HepG2 (cell line): Measurements from ENCODE around the gene RUNDC1. TPM values are rescaled to one million over a fixed set of nuclear protein-coding genes. Genes with fewer than 3 reads are reported as not detected.

ENCODE experiments used
- ATAC-seq: fragments of 200-7000 bp; cut with Tn5 transposase; 3 replicates; pipeline ENCODE4 v1.9.1; 2020; ENCODE audit warnings: mild to moderate bottlenecking, moderate library complexity
- BruUV-seq: library from RNA; stranded (reverse); fragments of 400-500 nt; replicated peaks from 2 replicates; lab custom pipeline; 2021; lab: Mats Ljungman, UMichigan
- CTCF ChIA-PET: fragments of 300-600 bp; formaldehyde crosslinking; extraction: SDS; loops from one replicate; lab custom pipeline; 2021; ENCODE audit warnings: low total read pairs, inconsistent platforms, low intra/inter-chr PET ratio; lab: Yijun Ruan, JAX
- POLR2A ChIA-PET: fragments of 350-600 bp; sonication (Branson Sonifier 250); formaldehyde crosslinking; loops from one replicate; lab custom pipeline; 2020; ENCODE audit warnings: antibody characterized with exemption, inconsistent platforms; lab: Yijun Ruan, JAX
- DNase-seq: peaks from one replicate; pipeline ENCODE4 v3.0.0-alpha.2; 2015; ENCODE audit warnings: low spot score
- FAIRE-seq: peaks from 3 replicates; lab custom pipeline; 2011; peaks lifted over from hg19 to GRCh38; lab: Jason Lieb, UNC
- H2AFZ ChIP-seq: one replicate; pipeline ENCODE4 v1.6.1; 2011; ENCODE audit warnings: low read length, inconsistent platforms
- H3K27ac ChIP-seq: fragments of 300-600 bp; 3 replicates; pipeline ENCODE4 v1.8.0; 2011; ENCODE audit warnings: mixed run types, mild to moderate bottlenecking, mixed read lengths, low read length, inconsistent platforms; ENCODE audit not compliant: insufficient read depth; ENCODE audit errors: extremely low read length
- H3K27me3 ChIP-seq, 2 experiments: fragments of 200-600 bp in 1 of 2; 2 replicates in 1 of 2; 3 replicates in 1 of 2; pipeline versions ENCODE4 v1.6.0 to v1.8.0; 2011; ENCODE audit warnings: low read length in 2 of 2, mild to moderate bottlenecking in 2 of 2, moderate library complexity in 2 of 2, inconsistent platforms in 1 of 2; ENCODE audit not compliant: insufficient read depth in 2 of 2, control insufficient read depth in 1 of 2
- H3K36me3 ChIP-seq, 2 experiments: fragments of 200-600 bp in 1 of 2; replicated peaks in 1 of 2; 2 replicates in 1 of 2; 3 replicates in 1 of 2; pipeline versions ENCODE4 v1.5.1 to v1.8.0; 2011; ENCODE audit warnings: low read length in 2 of 2, inconsistent platforms in 1 of 2; ENCODE audit not compliant: insufficient read depth in 2 of 2, control insufficient read depth in 1 of 2
- H3K4me1 ChIP-seq: 2 replicates; pipeline ENCODE4 v1.5.1; 2012; ENCODE audit warnings: low read length, inconsistent platforms; ENCODE audit not compliant: insufficient read depth
- H3K4me2 ChIP-seq: 2 replicates; pipeline ENCODE4 v1.6.0; 2011; ENCODE audit warnings: low read depth, low read length, inconsistent platforms
- H3K4me3 ChIP-seq, 3 experiments: fragments of 200-600 bp in 1 of 3; sonication (generic), shearing (Covaris generic) in 1 of 3; replicated peaks in 1 of 3; 2 replicates each; pipeline ENCODE4 v1.5.1; 2011 to 2016; ENCODE audit warnings: low read length in 3 of 3, inconsistent platforms in 2 of 3, low read depth in 2 of 3, mild to moderate bottlenecking in 2 of 3, control low read depth in 1 of 3, mixed read lengths in 1 of 3; ENCODE audit not compliant: insufficient read depth in 1 of 3
- H3K79me2 ChIP-seq: one replicate; pipeline ENCODE4 v1.6.1; 2011; ENCODE audit warnings: low read length, inconsistent platforms; ENCODE audit not compliant: insufficient read depth
- H3K9ac ChIP-seq: 2 replicates; pipeline ENCODE4 v1.6.0; 2011; ENCODE audit warnings: mild to moderate bottlenecking, low read depth, low read length, inconsistent platforms; ENCODE audit not compliant: insufficient read depth
- H3K9me3 ChIP-seq: 2 replicates; pipeline ENCODE4 v1.5.1; 2012; ENCODE audit warnings: mild to moderate bottlenecking, low read length
- H4K20me1 ChIP-seq: 2 replicates; pipeline ENCODE4 v1.6.0; 2011; ENCODE audit warnings: inconsistent platforms, mild to moderate bottlenecking, low read length, moderate library complexity; ENCODE audit not compliant: insufficient read depth
- AKAP8 ChIP-seq: sonication (generic); formaldehyde crosslinking; IDR thresholded peaks from 2 replicates; pipeline ENCODE4 v1.5.1; 2020; ENCODE audit warnings: mild to moderate bottlenecking, missing genetic modification reagents
- ARNT ChIP-seq: fragments of 450-650 bp; IDR thresholded peaks from 2 replicates; pipeline ENCODE4 v1.6.1; 2017
- CBX5 ChIP-seq: sonication (generic); formaldehyde crosslinking; IDR thresholded peaks from 2 replicates; pipeline ENCODE4 v1.4.0; 2020; ENCODE audit warnings: missing genetic modification reagents, borderline replicate concordance
- DMAP1 ChIP-seq: IDR thresholded peaks from 2 replicates; pipeline ENCODE4 v1.6.1; 2016
- ELF1 ChIP-seq: sonication (generic); formaldehyde crosslinking; IDR thresholded peaks from 2 replicates; pipeline ENCODE4 v1.4.0; 2020; ENCODE audit warnings: missing genetic modification reagents
- GPBP1L1 ChIP-seq: sonication (generic); formaldehyde crosslinking; IDR thresholded peaks from 2 replicates; pipeline ENCODE4 v1.5.0; 2020; ENCODE audit warnings: mild to moderate bottlenecking, missing genetic modification reagents
- GTF2F1 ChIP-seq: fragments of 150-350 bp; IDR thresholded peaks from 2 replicates; pipeline ENCODE4 v1.6.1; 2014; ENCODE audit warnings: low read length
- HNRNPL ChIP-seq: fragments of 200-400 bp; formaldehyde crosslinking; IDR thresholded peaks from 2 replicates; pipeline ENCODE4 v1.6.1; 2017; ENCODE audit warnings: mild to moderate bottlenecking, low read depth, low read length
- MAFG ChIP-seq: sonication (generic); formaldehyde crosslinking; IDR thresholded peaks from 2 replicates; pipeline ENCODE4 v1.5.1; 2020; ENCODE audit warnings: mild to moderate bottlenecking, missing genetic modification reagents
- PAX8 ChIP-seq: sonication (generic); formaldehyde crosslinking; IDR thresholded peaks from 2 replicates; pipeline ENCODE4 v1.8.0; 2022; ENCODE audit warnings: mild to moderate bottlenecking, missing genetic modification reagents, borderline replicate concordance
- POLR2G ChIP-seq: fragments of 200-400 bp; formaldehyde crosslinking; IDR thresholded peaks from 2 replicates; pipeline ENCODE4 v1.6.1; 2018; ENCODE audit warnings: mild to moderate bottlenecking, low read depth, low read length, moderate library complexity
- PPARG ChIP-seq: conservative IDR thresholded peaks from 2 replicates; pipeline ENCODE4 v1.6.1; 2016; ENCODE audit warnings: missing biosample characterization, missing genetic modification reagents
- RAD51 ChIP-seq: fragments of 450-650 bp; IDR thresholded peaks from 2 replicates; pipeline ENCODE4 v1.6.1; 2016; ENCODE audit warnings: borderline replicate concordance
- RBAK ChIP-seq: sonication (generic); formaldehyde crosslinking; IDR thresholded peaks from 2 replicates; pipeline ENCODE4 v1.5.1; 2020; ENCODE audit warnings: mild to moderate bottlenecking, missing genetic modification reagents
- REST ChIP-seq, 2 experiments: IDR thresholded peaks; 2 replicates each; pipeline ENCODE4 v1.6.1; 2011 to 2012; ENCODE audit warnings: low read length in 2 of 2, borderline replicate concordance in 1 of 2, low read depth in 1 of 2, mild to moderate bottlenecking in 1 of 2, moderate library complexity in 1 of 2
- SP5 ChIP-seq: IDR thresholded peaks from 2 replicates; pipeline ENCODE4 v1.6.1; 2016; ENCODE audit warnings: low read depth, borderline replicate concordance
- ZMAT3 ChIP-seq: sonication (generic); formaldehyde crosslinking; conservative IDR thresholded peaks from 2 replicates; pipeline ENCODE4 v1.7.0; 2021; ENCODE audit warnings: missing genetic modification reagents
- ZNF160 ChIP-seq: sonication (generic); formaldehyde crosslinking; IDR thresholded peaks from 2 replicates; pipeline ENCODE4 v1.8.0; 2022; ENCODE audit warnings: mild to moderate bottlenecking, inconsistent platforms, missing genetic modification reagents
- ZNF232 ChIP-seq: sonication (generic); formaldehyde crosslinking; IDR thresholded peaks from 2 replicates; pipeline ENCODE4 v1.4.0; 2020; ENCODE audit warnings: missing genetic modification reagents, borderline replicate concordance
- ZNF441 ChIP-seq: sonication (generic); formaldehyde crosslinking; IDR thresholded peaks from 2 replicates; pipeline ENCODE4 v1.7.0; 2021; ENCODE audit warnings: missing genetic modification reagents, borderline replicate concordance
- ZNF468 ChIP-seq: sonication (generic); formaldehyde crosslinking; IDR thresholded peaks from 2 replicates; pipeline ENCODE4 v1.8.0; 2022; ENCODE audit warnings: mild to moderate bottlenecking, moderate library complexity, missing genetic modification reagents
- ZNF543 ChIP-seq: sonication (generic); formaldehyde crosslinking; IDR thresholded peaks from 2 replicates; pipeline ENCODE4 v1.4.0; 2020; ENCODE audit warnings: mild to moderate bottlenecking, missing genetic modification reagents
- ZNF773 ChIP-seq: sonication (generic); formaldehyde crosslinking; IDR thresholded peaks from 2 replicates; pipeline ENCODE4 v1.4.0; 2020; ENCODE audit warnings: missing genetic modification reagents, borderline replicate concordance
- WGBS: methylation state at CpG from one replicate; pipeline ENCODE4 v1.1.6; 2017; ENCODE audit warnings: low lambda C conversion rate; 5-methylcytosine and 5-hydroxymethylcytosine counted together
- in situ Hi-C: cut with HindIII; loops from 2 replicates; pipeline ENCODE4 v1.10.0; 2017; ENCODE audit warnings: low pct_unique_long_range_greater_than_20kb; ENCODE audit not compliant: extremely low pct_ligation_motif_present
- intact Hi-C: fragments of 100-400 bp; cut with micrococcal nuclease; formaldehyde crosslinking; loops from one replicate; pipeline ENCODE4 v1.10.0; 2022; ENCODE audit not compliant: unreplicated experiment
- polyA plus RNA-seq, 8 experiments: library from polyadenylated mRNA; depleted of rRNA in 3 of 8; stranded (reverse) in 7 of 8; unstranded in 1 of 8; fragments of >200 nt; fragmentation: Illumina TruSeq in 4 of 8; extraction: Trizol in 4 of 8; gene quantifications; 2 replicates each; pipeline versions ENCODE4 v1.2.1 to v1.2.3, GENCODE V29; 2011 to 2016; ENCODE audit warnings: low read depth in 4 of 8, missing spikeins in 1 of 8, mixed read lengths in 1 of 8; ENCODE audit not compliant: insufficient read depth in 1 of 8
- total RNA-seq, 5 experiments: library from RNA; depleted of rRNA; stranded (reverse); fragments of >200 nt; fragmentation: Illumina TruSeq; extraction: Trizol; gene quantifications; 2 replicates each; pipeline ENCODE4 v1.2.3, GENCODE V29; 2016; ENCODE audit warnings: low read depth in 1 of 5

Gene RUNDC1
- total and polyA plus RNA-seq, 2 of the 13 experiments (the other 11 are each of a cell fraction or from before 2014, with no cell fraction given): 10.3 to 11.4 TPM

GRCh38 chr17:42975265-42975664 lies 5.1 kb upstream of the RUNDC1 start:
- H3K27ac ChIP-seq: peak overlapping the region; percentile 39
- CTCF ChIA-PET: no interaction called here
- POLR2A ChIA-PET: interaction anchor here (0.8 to 2.9 kb wide), 4 partner anchors 16 to 33 kb away, joined by 3 to 20 read pairs (median 3); partner anchors contain the start of gene RPL27
- no peak overlapping the region for H3K9ac ChIP-seq
- intact Hi-C loops (no loop called here), in situ Hi-C loops (no loop called here)
- no peak overlapping the region for H3K4me3 ChIP-seq
- FAIRE-seq: no peak
- no peak overlapping the region for H2AFZ ChIP-seq
- no peaks in the 10 kb centered on the region; a peak in 1 of 5 replicates for H3K27me3 ChIP-seq
- no peaks in the 10 kb centered on the region for H3K79me2 ChIP-seq
- no peaks in the 10 kb centered on the region for H4K20me1 ChIP-seq
- H3K9me3 ChIP-seq: no peaks in the 10 kb centered on the region
- no TSS peak for BruUV-seq
- peak; percentile 41 for ATAC-seq
- WGBS: 4% methylated on average over 2 of the region's 2 CpGs
- no peaks in the 10 kb centered on the region for H3K36me3 ChIP-seq
- H3K4me2 ChIP-seq: peak overlapping the region; percentile 26; the same call in 1 of the 2 replicates
- peaks cover 33% of the 10 kb centered on the region for H3K4me1 ChIP-seq
- DNase-seq: peak; percentile 56
- TF ChIP-seq PPARG (CRISPR knock-in tag): 0 out of 2 replicates have a peak, but pooled peaks have one; percentile 40
- no peak for TF ChIP-seq ZNF160 (CRISPR knock-in tag)
- no peak for TF ChIP-seq ZMAT3 (CRISPR knock-in tag)
- TF ChIP-seq ZNF543: no peak
- TF ChIP-seq GPBP1L1: no peak
- peak; percentile 63; the same call in 1 of the 2 replicates for TF ChIP-seq AKAP8 (CRISPR knock-in tag)
- TF ChIP-seq HNRNPL: no peak
- no peak for TF ChIP-seq ZNF468 (CRISPR knock-in tag)
- TF ChIP-seq RAD51: no peak
- TF ChIP-seq POLR2G: no peak
- TF ChIP-seq PAX8 (CRISPR knock-in tag): no peak
- TF ChIP-seq DMAP1: 0 out of 2 replicates have a peak, but pooled peaks have one; percentile 36
- no peak for TF ChIP-seq ZNF232 (CRISPR knock-in tag)
- TF ChIP-seq SP5 (CRISPR knock-in tag): no peak
- no peak for TF ChIP-seq ZNF441 (CRISPR knock-in tag)
- no peak for TF ChIP-seq GTF2F1
- no peak for TF ChIP-seq ZNF773 (CRISPR knock-in tag)
- no peak for TF ChIP-seq ARNT
- TF ChIP-seq RBAK (CRISPR knock-in tag): no peak
- TF ChIP-seq CBX5: no peak; the same call in 1 of the 2 replicates
- no peak for TF ChIP-seq ELF1 (CRISPR knock-in tag)
- TF ChIP-seq REST (IDR thresholded peaks at IDR 0.05; ENCODE audit: borderline replicate concordance in 1 of 2, low read depth in 1 of 2, low read length in 2 of 2): no peak
- no peak for TF ChIP-seq MAFG (CRISPR knock-in tag)
